Endodermal cell (in vitro differentiated cells): ENCODE results near the gene RAB40C. TPM values are rescaled to one million over a fixed set of nuclear protein-coding genes. Genes with fewer than 3 reads are reported as not detected.

Experiments
- DNase-seq: peaks from one replicate; pipeline ENCODE4 v3.0.0-alpha.2; 2017
- H3K27ac ChIP-seq: 2 replicates; pipeline ENCODE4 v1.5.1; 2013; ENCODE audit warnings: mild to moderate bottlenecking, low read depth, low read length, moderate library complexity
- H3K27me3 ChIP-seq: 2 replicates; pipeline ENCODE4 v1.6.1; 2013; ENCODE audit warnings: mild to moderate bottlenecking, low read length, moderate library complexity; ENCODE audit not compliant: insufficient read depth, control insufficient read depth, poor library complexity, severe bottlenecking
- H3K36me3 ChIP-seq: 2 replicates; pipeline ENCODE4 v1.7.0; 2013; ENCODE audit warnings: mild to moderate bottlenecking, low read length, moderate library complexity; ENCODE audit not compliant: control insufficient read depth, insufficient read depth
- H3K4me1 ChIP-seq: one replicate; pipeline ENCODE4 v1.7.0; 2013; ENCODE audit warnings: low read length; ENCODE audit not compliant: control insufficient read depth, insufficient read depth
- H3K4me3 ChIP-seq: 2 replicates; pipeline ENCODE4 v1.5.1; 2013; ENCODE audit warnings: mild to moderate bottlenecking, low read length, moderate library complexity
- H3K9ac ChIP-seq: 2 replicates; pipeline ENCODE4 v1.6.1; 2013; ENCODE audit warnings: mild to moderate bottlenecking, low read length, moderate library complexity; ENCODE audit not compliant: poor library complexity, severe bottlenecking; ENCODE audit errors: extremely low read depth
- H3K9me3 ChIP-seq: 2 replicates; pipeline ENCODE4 v1.6.1; 2013; ENCODE audit warnings: mild to moderate bottlenecking, low read length, moderate library complexity; ENCODE audit not compliant: control insufficient read depth
- H3K27ac Mint-ChIP-seq: 2 replicates; pipeline ENCODE4 v1.8.0; 2020; ENCODE audit warnings: mixed read lengths
- H3K27me3 Mint-ChIP-seq: 2 replicates; pipeline ENCODE4 v1.8.0; 2021; ENCODE audit warnings: mild to moderate bottlenecking, mixed read lengths; ENCODE audit not compliant: insufficient read depth
- H3K36me3 Mint-ChIP-seq: 2 replicates; pipeline ENCODE4 v1.8.0; 2020; ENCODE audit warnings: low read depth, mixed read lengths
- H3K4me1 Mint-ChIP-seq: 2 replicates; pipeline ENCODE4 v1.8.0; 2020; ENCODE audit warnings: mixed read lengths
- H3K4me3 Mint-ChIP-seq: 2 replicates; pipeline ENCODE4 v1.8.0; 2020; ENCODE audit warnings: mild to moderate bottlenecking, moderate library complexity, mixed read lengths
- H3K9me3 Mint-ChIP-seq: 2 replicates; pipeline ENCODE4 v1.8.0; 2020; ENCODE audit warnings: mild to moderate bottlenecking, mixed read lengths
- WGBS, 2 experiments: methylation state at CpG; one replicate each; pipeline versions ENCODE4 v1.1.5 to v1.1.7; 2013; ENCODE audit warnings: missing lambda C conversion rate in 2 of 2, mixed read lengths in 1 of 2; ENCODE audit not compliant: insufficient coverage in 1 of 2, insufficient read length in 1 of 2; 5-methylcytosine and 5-hydroxymethylcytosine counted together
- total RNA-seq, 2 donors: library from RNA; stranded (reverse); fragmentation: NEBNext Ultra II Directional in 1 of 2; extraction: Animal tissue kit (Norgen Biotek cat#: 25700) in 1 of 2; gene quantifications; 2 replicates in 1 of 2; 3 replicates in 1 of 2; pipeline ENCODE4 v1.2.1, GENCODE V29; 2021
- TF ChIP-seq, protein P1 (sequence below): fragments of 200-600 bp; sonication (generic); conservative IDR thresholded peaks from 2 replicates; pipeline ENCODE4 v1.5.0; 2021; ENCODE audit warnings: antibody characterized with exemption, mild to moderate bottlenecking

The RAB40C gene
- total RNA-seq, 2 donors from 2014 or later, result 21.3 to 25.9 TPM

DNA sequence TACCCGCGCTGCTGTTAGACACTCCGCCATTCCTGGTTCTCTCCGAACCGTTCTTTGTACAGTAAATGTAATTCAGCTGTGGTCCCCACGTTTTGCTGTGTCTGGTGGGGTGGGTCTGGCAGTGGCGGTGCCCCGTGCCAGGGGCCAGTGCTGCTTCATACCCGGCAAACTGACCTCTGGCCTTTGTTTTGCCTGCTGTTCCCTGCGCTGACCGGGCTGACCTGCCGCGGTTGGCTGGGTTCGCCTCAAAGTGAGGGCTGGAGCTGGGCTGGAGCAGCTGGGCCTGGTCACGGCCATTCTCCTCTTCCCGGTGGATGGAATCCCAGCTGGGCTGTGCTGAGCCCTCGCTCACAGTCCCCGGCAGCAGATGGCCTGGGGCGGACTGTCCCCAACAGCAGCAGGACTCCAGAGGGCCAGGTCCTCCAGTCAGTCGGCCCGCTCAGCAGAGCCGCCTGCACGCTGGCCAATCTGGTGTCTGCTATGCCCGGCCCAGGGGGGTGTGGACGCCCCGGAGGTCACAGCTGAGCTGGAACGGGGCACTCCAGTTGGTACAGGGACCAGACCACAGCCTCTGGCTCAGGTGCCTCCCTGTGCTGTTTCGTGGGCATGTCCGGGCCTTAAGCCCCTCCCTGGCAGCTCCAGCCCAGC, 39.4 kb downstream of the RAB40C start:
- no peaks in the 10 kb centered on the region for H3K9me3 Mint-ChIP-seq
- TF ChIP-seq, protein P1, sequence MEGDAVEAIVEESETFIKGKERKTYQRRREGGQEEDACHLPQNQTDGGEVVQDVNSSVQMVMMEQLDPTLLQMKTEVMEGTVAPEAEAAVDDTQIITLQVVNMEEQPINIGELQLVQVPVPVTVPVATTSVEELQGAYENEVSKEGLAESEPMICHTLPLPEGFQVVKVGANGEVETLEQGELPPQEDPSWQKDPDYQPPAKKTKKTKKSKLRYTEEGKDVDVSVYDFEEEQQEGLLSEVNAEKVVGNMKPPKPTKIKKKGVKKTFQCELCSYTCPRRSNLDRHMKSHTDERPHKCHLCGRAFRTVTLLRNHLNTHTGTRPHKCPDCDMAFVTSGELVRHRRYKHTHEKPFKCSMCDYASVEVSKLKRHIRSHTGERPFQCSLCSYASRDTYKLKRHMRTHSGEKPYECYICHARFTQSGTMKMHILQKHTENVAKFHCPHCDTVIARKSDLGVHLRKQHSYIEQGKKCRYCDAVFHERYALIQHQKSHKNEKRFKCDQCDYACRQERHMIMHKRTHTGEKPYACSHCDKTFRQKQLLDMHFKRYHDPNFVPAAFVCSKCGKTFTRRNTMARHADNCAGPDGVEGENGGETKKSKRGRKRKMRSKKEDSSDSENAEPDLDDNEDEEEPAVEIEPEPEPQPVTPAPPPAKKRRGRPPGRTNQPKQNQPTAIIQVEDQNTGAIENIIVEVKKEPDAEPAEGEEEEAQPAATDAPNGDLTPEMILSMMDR, result no peak
- no peaks in the 10 kb centered on the region for H3K27me3 Mint-ChIP-seq
- WGBS, 2 experiments, result 68 to 86% methylated on average over 28 to 29 of the region's 29 CpGs
- Histone ChIP-seq H3K4me1 (peaks cover 9% of the 10 kb centered on the region), H3K27ac (peak overlapping the region; percentile 95), H3K9ac (no peak overlapping the region), H3K27me3 (no peaks in the 10 kb centered on the region), H3K4me3 (no peak overlapping the region), H3K9me3 (no peaks in the 10 kb centered on the region), H3K36me3 (no peaks in the 10 kb centered on the region)
- H3K4me1 Mint-ChIP-seq, result no peaks in the 10 kb centered on the region
- no peak overlapping the region for H3K27ac Mint-ChIP-seq
- no peak for DNase-seq
- peaks cover 10% of the 10 kb centered on the region for H3K36me3 Mint-ChIP-seq
- H3K4me3 Mint-ChIP-seq, result no peak overlapping the region

DNA sequence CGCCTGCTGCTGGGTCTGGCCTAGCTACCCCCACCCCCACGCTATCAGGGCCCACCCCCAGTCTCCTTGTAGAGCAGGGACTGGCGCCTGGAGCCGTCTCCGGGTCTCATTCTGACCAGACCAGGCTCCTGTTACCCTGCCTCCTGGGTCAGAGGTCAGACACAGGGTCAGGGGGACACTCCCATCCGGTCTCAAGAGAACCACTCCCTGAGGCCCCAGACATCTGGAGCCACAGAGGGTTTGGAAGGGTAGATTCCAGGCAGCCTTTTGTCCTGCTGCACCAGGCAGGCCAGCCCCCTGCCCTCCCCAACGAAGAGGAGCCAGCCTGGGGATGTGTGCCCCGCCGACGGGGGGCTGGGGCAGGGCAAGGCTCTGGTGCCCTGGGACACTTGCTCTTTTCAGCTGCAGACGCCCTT, 40.0 kb downstream of the RAB40C start:
- no peaks in the 10 kb centered on the region for H3K36me3 ChIP-seq
- WGBS, 2 experiments, result 49 to 63% methylated on average over 10 to 11 of the region's 11 CpGs
- H3K9me3 ChIP-seq, result no peaks in the 10 kb centered on the region
- H3K36me3 Mint-ChIP-seq, result peaks cover 10% of the 10 kb centered on the region
- H3K9ac ChIP-seq, result no peak overlapping the region
- no peaks in the 10 kb centered on the region for H3K9me3 Mint-ChIP-seq
- TF ChIP-seq, protein P1, result no peak
- H3K27me3 Mint-ChIP-seq, result no peaks in the 10 kb centered on the region
- peak overlapping the region; percentile 95 for H3K27ac ChIP-seq
- H3K4me3 ChIP-seq, result no peak overlapping the region
- no peak overlapping the region for H3K4me3 Mint-ChIP-seq
- DNase-seq, result no peak
- H3K4me1 Mint-ChIP-seq, result no peaks in the 10 kb centered on the region
- no peaks in the 10 kb centered on the region for H3K27me3 ChIP-seq
- H3K4me1 ChIP-seq, result peaks cover 9% of the 10 kb centered on the region
- H3K27ac Mint-ChIP-seq, result no peak overlapping the region

DNA sequence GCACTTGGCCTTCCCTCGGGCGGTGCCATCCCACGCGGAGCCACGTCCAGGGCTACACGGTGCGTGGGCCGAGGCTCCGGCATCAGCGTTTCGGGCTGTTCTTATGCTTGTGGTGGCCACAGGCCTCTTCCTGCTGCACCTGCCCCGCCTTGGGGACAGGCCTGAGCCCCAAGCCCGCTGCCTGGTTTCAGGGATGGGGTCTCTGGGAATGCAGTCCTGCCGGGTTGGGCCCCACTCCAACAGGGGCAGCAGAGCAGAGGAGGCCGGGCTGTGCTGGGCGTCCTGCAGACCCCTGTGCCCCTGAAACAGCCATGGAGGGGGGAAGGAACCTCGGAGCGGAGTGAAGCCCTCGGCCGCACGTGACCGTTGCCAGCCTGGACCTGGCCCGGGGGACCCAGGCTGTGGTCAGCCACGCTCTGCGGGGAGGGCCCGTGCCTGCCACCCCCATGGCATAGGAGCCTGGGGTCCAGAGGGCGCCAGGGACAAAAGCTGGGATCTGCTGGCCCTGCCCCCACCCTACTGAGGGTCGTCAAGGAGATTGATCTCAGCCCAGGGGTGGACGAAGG, 40.5 kb downstream of the RAB40C start:
- H3K36me3 ChIP-seq, result no peaks in the 10 kb centered on the region
- H3K4me3 ChIP-seq, result peak overlapping the region; percentile 27
- H3K36me3 Mint-ChIP-seq, result peaks cover 10% of the 10 kb centered on the region
- H3K27ac ChIP-seq, result peak overlapping the region; percentile 95
- no peaks in the 10 kb centered on the region for H3K9me3 ChIP-seq
- H3K9me3 Mint-ChIP-seq, result no peaks in the 10 kb centered on the region
- H3K27me3 Mint-ChIP-seq, result no peaks in the 10 kb centered on the region
- TF ChIP-seq, protein P1, result no peak
- H3K27me3 ChIP-seq, result no peaks in the 10 kb centered on the region
- no peak overlapping the region for H3K27ac Mint-ChIP-seq
- H3K4me1 ChIP-seq, result peaks cover 9% of the 10 kb centered on the region
- DNase-seq, result no peak
- no peaks in the 10 kb centered on the region for H3K4me1 Mint-ChIP-seq
- H3K9ac ChIP-seq, result no peak overlapping the region
- WGBS, 2 experiments, result 49 to 58% methylated on average over 16 to 28 of the region's 29 CpGs
- peak overlapping the region; percentile 39 for H3K4me3 Mint-ChIP-seq
